Activated B cell treated with CpG ODN at 0.5 μM for 24 hours (primary cell): Measurements from ENCODE around the gene MUC5B. TPM values are rescaled to one million over a fixed set of nuclear protein-coding genes. Genes with fewer than 3 reads are reported as not detected.

Experiments used
- ATAC-seq: fragments of 200-7000 bp; cut with Tn5 transposase; one replicate; pipeline ENCODE4 v1.10.0; 2021; ENCODE audit warnings: low read depth, mild to moderate bottlenecking, moderate library complexity
- CTCF ChIA-PET: fragments of 350-600 bp; sonication (Branson Sonifier 250); formaldehyde crosslinking; loops from one replicate; lab custom pipeline; 2021; ENCODE audit warnings: antibody characterized with exemption; lab: Charles Lee
- POLR2A ChIA-PET: fragments of 350-600 bp; sonication (Branson Sonifier 250); formaldehyde crosslinking; loops from one replicate; lab custom pipeline; 2021; ENCODE audit warnings: antibody characterized with exemption; lab: Charles Lee
- DNase-seq: peaks from one replicate; pipeline ENCODE4 v3.0.0; 2022
- H3K27ac Mint-ChIP-seq: one replicate; pipeline ENCODE4 v1.8.0; 2020; ENCODE audit warnings: mixed read lengths
- H3K27me3 Mint-ChIP-seq: one replicate; pipeline ENCODE4 v1.8.0; 2021; ENCODE audit warnings: mixed read lengths
- H3K36me3 Mint-ChIP-seq: one replicate; pipeline ENCODE4 v1.8.0; 2021; ENCODE audit warnings: low read depth, mixed read lengths
- H3K4me1 Mint-ChIP-seq: one replicate; pipeline ENCODE4 v1.8.0; 2021; ENCODE audit warnings: mixed read lengths
- H3K4me3 Mint-ChIP-seq: one replicate; pipeline ENCODE4 v1.8.0; 2020; ENCODE audit warnings: mild to moderate bottlenecking, mixed read lengths
- H3K9me3 Mint-ChIP-seq: one replicate; pipeline ENCODE4 v1.8.0; 2020; ENCODE audit warnings: mixed read lengths
- CTCF ChIP-seq: fragments of 200-600 bp; IDR thresholded peaks from one replicate; pipeline ENCODE4 v1.8.0; 2022; ENCODE audit warnings: antibody characterized with exemption, mild to moderate bottlenecking
- intact Hi-C: fragments of 100-400 bp; cut with micrococcal nuclease; formaldehyde crosslinking; loops from one replicate; pipeline ENCODE4 v1.15.1; 2024
- total RNA-seq: library from RNA; stranded (reverse); gene quantifications from 2 replicates; pipeline ENCODE4 v1.2.3, GENCODE V29; 2022

Gene MUC5B
- total RNA-seq, 1 donor from 2014 or later, result not detected

- Mint-ChIP-seq H3K27me3 (peaks cover 9% of the 10 kb centered on the region), H3K9me3 (peaks cover 21% of the 10 kb centered on the region), H3K4me1 (no peaks in the 10 kb centered on the region), H3K27ac (no peak overlapping the region), H3K36me3 (peaks cover 2% of the 10 kb centered on the region), H3K4me3 (no peak overlapping the region)
- ChIA-PET POLR2A (no interaction called here), CTCF (no interaction called here)
- TF ChIP-seq CTCF, result no peak
- intact Hi-C loops, result no loop called here
- no peak for ATAC-seq
- no peak for DNase-seq
Observed at GRCh38 chr11:1217151-1217550, 5.7 kb upstream of the MUC5B start.

GRCh38 chr11:1218256-1218787 lies 4.5 kb upstream of the MUC5B start:
- Mint-ChIP-seq H3K27ac (no peak overlapping the region), H3K27me3 (peaks cover 9% of the 10 kb centered on the region), H3K36me3 (no peaks in the 10 kb centered on the region), H3K9me3 (peaks cover 13% of the 10 kb centered on the region), H3K4me1 (no peaks in the 10 kb centered on the region), H3K4me3 (no peak overlapping the region)
- POLR2A ChIA-PET, result no interaction called here
- intact Hi-C loops, result no loop called here
- TF ChIP-seq CTCF, result no peak
- CTCF ChIA-PET, result no interaction called here
- ATAC-seq (no peak), DNase-seq (no peak)

GRCh38 chr11:1218788-1219445 lies 3.9 kb upstream of the MUC5B start:
- DNase-seq (no peak), ATAC-seq (no peak)
- Mint-ChIP-seq H3K27me3 (peaks cover 9% of the 10 kb centered on the region), H3K9me3 (peaks cover 7% of the 10 kb centered on the region), H3K36me3 (no peaks in the 10 kb centered on the region), H3K27ac (no peak overlapping the region), H3K4me1 (no peaks in the 10 kb centered on the region), H3K4me3 (no peak overlapping the region)
- intact Hi-C loops, result no loop called here
- ChIA-PET POLR2A (no interaction called here), CTCF (no interaction called here)
- TF ChIP-seq CTCF, result no peak

- no peak overlapping the region for H3K4me3 Mint-ChIP-seq
- H3K9me3 Mint-ChIP-seq, result peaks cover 4% of the 10 kb centered on the region
- no peaks in the 10 kb centered on the region for H3K4me1 Mint-ChIP-seq
- TF ChIP-seq CTCF, result no peak
- peaks cover 9% of the 10 kb centered on the region for H3K27me3 Mint-ChIP-seq
- no peak for ATAC-seq
- POLR2A ChIA-PET, result no interaction called here
- H3K36me3 Mint-ChIP-seq, result no peaks in the 10 kb centered on the region
- no peak overlapping the region for H3K27ac Mint-ChIP-seq
- intact Hi-C loops, result no loop called here
- CTCF ChIA-PET, result no interaction called here
- no peak for DNase-seq
Observed at GRCh38 chr11:1219446-1219833, 3.4 kb upstream of the MUC5B start.

- ChIA-PET POLR2A (no interaction called here), CTCF (no interaction called here)
- Mint-ChIP-seq H3K4me1 (no peaks in the 10 kb centered on the region), H3K9me3 (peaks cover 2% of the 10 kb centered on the region), H3K27ac (no peak overlapping the region), H3K27me3 (peaks cover 9% of the 10 kb centered on the region), H3K36me3 (no peaks in the 10 kb centered on the region), H3K4me3 (no peak overlapping the region)
- intact Hi-C loops, result no loop called here
- no peak for ATAC-seq
- no peak for TF ChIP-seq CTCF
- no peak for DNase-seq
Observed at GRCh38 chr11:1219834-1220815, 2.7 kb upstream of the MUC5B start.
